SK-N-SH (cell line): Measurements from ENCODE around the gene SLC38A8. TPM values are rescaled to one million over a fixed set of nuclear protein-coding genes. Genes with fewer than 3 reads are reported as not detected.

Experiments used
- CTCF ChIA-PET: fragments of 300-600, 350-600 bp; formaldehyde crosslinking; extraction: SDS; loops from one replicate; lab custom pipeline; 2021; lab: Yijun Ruan, JAX
- POLR2A ChIA-PET: fragments of 350-600 bp; sonication (Branson Sonifier 250); formaldehyde crosslinking; extraction: SDS; loops from one replicate; lab custom pipeline; 2020; ENCODE audit warnings: antibody characterized with exemption, inconsistent platforms; lab: Yijun Ruan, JAX
- DNase-seq: peaks from one replicate; pipeline ENCODE4 v3.0.0; 2012
- H2AFZ ChIP-seq: fragments of 200-600 bp; sonication (generic); 2 replicates; pipeline ENCODE4 v1.8.1; 2016; ENCODE audit warnings: antibody characterized with exemption, mild to moderate bottlenecking, low read depth
- H3F3A ChIP-seq: fragments of 200-600 bp; sonication (generic); replicated peaks from 2 replicates; pipeline ENCODE3; 2016; ENCODE audit warnings: antibody characterized with exemption, mild to moderate bottlenecking; ENCODE audit not compliant: insufficient read depth
- H3K27ac ChIP-seq, 2 experiments: fragments of 200-500 bp in 1 of 2; fragments of 200-600 bp in 1 of 2; sonication (Bioruptor generic) in 1 of 2; sonication (generic), shearing (Covaris generic) in 1 of 2; 2 replicates each; pipeline versions ENCODE4 v1.5.1 to v1.6.1; 2014 to 2016; ENCODE audit warnings: low read depth in 2 of 2, inconsistent platforms in 1 of 2, low read length in 1 of 2, mild to moderate bottlenecking in 1 of 2, mixed read lengths in 1 of 2
- H3K27me3 ChIP-seq: fragments of 200-600 bp; sonication (generic), shearing (Covaris generic); 2 replicates; pipeline ENCODE4 v1.6.1; 2016; ENCODE audit warnings: mixed run types; ENCODE audit not compliant: insufficient read depth
- H3K36me3 ChIP-seq, 2 experiments: fragments of 200-500 bp in 1 of 2; fragments of 200-600 bp in 1 of 2; sonication (Bioruptor generic) in 1 of 2; sonication (generic) in 1 of 2; replicated peaks in 1 of 2; 2 replicates each; pipeline versions ENCODE3 to v1.5.1; 2014 to 2016; ENCODE audit warnings: low read length in 1 of 2, mild to moderate bottlenecking in 1 of 2; ENCODE audit not compliant: insufficient read depth in 2 of 2, control insufficient read depth in 1 of 2
- H3K4me1 ChIP-seq, 2 experiments: fragments of 200-500 bp in 1 of 2; fragments of 200-600 bp in 1 of 2; sonication (Bioruptor generic) in 1 of 2; sonication (generic), shearing (Covaris generic) in 1 of 2; 2 replicates each; pipeline versions ENCODE4 v1.5.1 to v1.6.1; 2014 to 2016; ENCODE audit warnings: low read depth in 1 of 2, low read length in 1 of 2, mixed run types in 1 of 2; ENCODE audit not compliant: insufficient read depth in 2 of 2, control insufficient read depth in 1 of 2
- H3K4me2 ChIP-seq: fragments of 200-600 bp; sonication (generic), shearing (Covaris generic); 2 replicates; pipeline ENCODE4 v1.6.1; 2017; ENCODE audit warnings: mixed run types
- H3K4me3 ChIP-seq, 2 experiments: fragments of 200-500 bp in 1 of 2; fragments of 200-600 bp in 1 of 2; sonication (Bioruptor generic) in 1 of 2; sonication (generic), shearing (Covaris generic) in 1 of 2; 2 replicates each; pipeline versions ENCODE4 v1.5.1 to v1.8.1; 2014 to 2016; ENCODE audit warnings: low read depth in 2 of 2, inconsistent platforms in 1 of 2, low read length in 1 of 2, mild to moderate bottlenecking in 1 of 2, mixed read lengths in 1 of 2, moderate library complexity in 1 of 2
- H3K79me2 ChIP-seq: fragments of 200-600 bp; sonication (generic); 2 replicates; pipeline ENCODE4 v1.8.1; 2017; ENCODE audit warnings: mild to moderate bottlenecking; ENCODE audit not compliant: insufficient read depth
- H3K9ac ChIP-seq: fragments of 200-600 bp; sonication (generic); 2 replicates; pipeline ENCODE4 v1.6.1; 2017; ENCODE audit warnings: mixed run types
- H3K9me2 ChIP-seq: fragments of 200-600 bp; sonication (generic); 2 replicates; pipeline ENCODE4 v1.6.1; 2017; ENCODE audit warnings: mixed run types
- H3K9me3 ChIP-seq: fragments of 200-600 bp; sonication (generic); 2 replicates; pipeline ENCODE4 v1.6.1; 2017; ENCODE audit warnings: mixed run types, mild to moderate bottlenecking, moderate library complexity
- H4K20me1 ChIP-seq: fragments of 200-600 bp; sonication (generic); 2 replicates; pipeline ENCODE4 v1.6.1; 2017; ENCODE audit warnings: mild to moderate bottlenecking, mixed run types; ENCODE audit not compliant: insufficient read depth
- ELF1 ChIP-seq: IDR thresholded peaks from 2 replicates; pipeline ENCODE4 v1.4.0; 2012
- EZH2phosphoT487 ChIP-seq: fragments of 200-600 bp; sonication (generic); IDR thresholded peaks from 2 replicates; pipeline ENCODE4 v1.6.1; 2017; ENCODE audit warnings: low read depth, mixed run types, mild to moderate bottlenecking, antibody characterized with exemption, moderate library complexity, borderline replicate concordance
- FOSL2 ChIP-seq: IDR thresholded peaks from 2 replicates; pipeline ENCODE4 v1.4.0; 2012; ENCODE audit warnings: low read depth, mild to moderate bottlenecking, moderate library complexity, borderline replicate concordance
- FOXJ3 ChIP-seq: sonication (generic); formaldehyde crosslinking; IDR thresholded peaks from 2 replicates; pipeline ENCODE4 v1.5.1; 2020; ENCODE audit warnings: mild to moderate bottlenecking, missing genetic modification reagents
- GABPA ChIP-seq: IDR thresholded peaks from 2 replicates; pipeline ENCODE4 v1.4.0; 2012; ENCODE audit warnings: low read depth, mild to moderate bottlenecking
- JUND ChIP-seq: IDR thresholded peaks from 2 replicates; pipeline ENCODE4 v1.4.0; 2012
- MXI1 ChIP-seq: IDR thresholded peaks from 2 replicates; pipeline ENCODE4 v1.6.1; 2012; ENCODE audit warnings: mild to moderate bottlenecking, low read depth, low read length, improper control_type of control experiment
- NRF1 ChIP-seq: IDR thresholded peaks from 2 replicates; pipeline ENCODE4 v1.6.1; 2012; ENCODE audit warnings: low read depth, mild to moderate bottlenecking, low read length
- RCOR1 ChIP-seq: fragments of 150-350 bp; IDR thresholded peaks from 2 replicates; pipeline ENCODE4 v1.6.1; 2017; ENCODE audit warnings: antibody characterized with exemption, low read length
- SIN3A ChIP-seq: IDR thresholded peaks from 2 replicates; pipeline ENCODE4 v1.6.1; 2012; ENCODE audit warnings: low read depth, mild to moderate bottlenecking, low read length, moderate library complexity, borderline replicate concordance
- SMC3 ChIP-seq: IDR thresholded peaks from 2 replicates; pipeline ENCODE4 v1.6.1; 2012; ENCODE audit warnings: low read depth, low read length, improper control_type of control experiment
- TCF12 ChIP-seq: IDR thresholded peaks from 2 replicates; pipeline ENCODE4 v1.4.0; 2012
- ZBTB33 ChIP-seq: IDR thresholded peaks from 2 replicates; pipeline ENCODE4 v1.4.0; 2012; ENCODE audit warnings: low read depth, borderline replicate concordance
- WGBS: methylation state at CpG from one replicate; pipeline ENCODE4 v1.1.6; 2017; ENCODE audit warnings: low lambda C conversion rate; 5-methylcytosine and 5-hydroxymethylcytosine counted together
- polyA plus RNA-seq, 3 experiments: library from polyadenylated mRNA; depleted of rRNA; stranded (reverse); fragments of >200 nt; gene quantifications; 2 replicates each; pipeline ENCODE4 v1.2.3, GENCODE V29; 2012
- TF ChIP-seq, protein P1 (sequence below): IDR thresholded peaks from 2 replicates; pipeline ENCODE4 v1.4.0; 2012; ENCODE audit warnings: low read depth, borderline replicate concordance

SLC38A8 gene
- polyA plus RNA-seq, 1 of the 3 experiments (the other 2 are of a cell fraction), result not detected

DNA sequence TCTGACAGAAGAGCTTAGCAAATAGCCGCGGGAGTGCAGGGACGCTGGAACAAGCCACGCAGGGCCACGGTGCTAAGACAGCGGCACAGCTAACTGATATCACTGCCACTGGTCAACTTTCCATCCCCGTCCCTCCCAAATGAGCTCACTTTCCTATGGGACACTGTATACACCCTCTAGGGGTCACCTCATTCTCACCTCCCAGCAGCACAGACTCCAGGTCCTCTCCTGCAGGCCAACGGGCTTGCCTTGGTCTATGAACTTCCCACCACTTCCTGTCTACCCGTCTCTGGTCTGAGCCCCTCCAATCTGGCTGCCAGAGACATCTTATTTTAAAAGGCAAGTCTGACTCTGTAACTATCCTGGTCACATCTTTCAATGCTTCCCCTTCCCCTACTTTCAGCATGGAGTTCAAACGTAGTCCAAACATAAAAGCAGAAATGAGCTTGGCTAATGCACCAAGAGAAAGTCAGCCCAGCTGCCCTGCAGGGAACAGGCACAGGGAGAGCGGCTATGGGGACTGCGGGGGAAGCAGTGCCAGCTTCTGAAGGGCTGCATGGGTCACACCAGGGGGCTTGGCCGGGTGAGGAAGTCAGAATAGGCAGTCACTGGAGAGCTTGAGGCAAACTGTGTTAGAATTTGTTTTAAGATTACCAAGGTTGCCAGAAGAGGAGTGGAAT is 26.3 kb upstream of the SLC38A8 start:
- no peak overlapping the region for H3K4me3 ChIP-seq
- H3K9ac ChIP-seq, result no peak overlapping the region
- H3K9me2 ChIP-seq, result no peaks in the 10 kb centered on the region
- H3K27ac ChIP-seq, result no peak overlapping the region
- H3F3A ChIP-seq, result peaks cover 16% of the 10 kb centered on the region
- H3K9me3 ChIP-seq, result no peaks in the 10 kb centered on the region
- 92% methylated on average over 12 of the region's 13 CpGs for WGBS
- DNase-seq, result no peak
- H3K27me3 ChIP-seq, result no peaks in the 10 kb centered on the region
- ChIA-PET POLR2A (no interaction called here), CTCF (interaction anchor here (0.9 to 21.4 kb wide), 6 partner anchors 10 to 142 kb away, joined by 3 to 470 read pairs (median 8); partner anchors contain the start of gene OSGIN1)
- TF ChIP-seq TCF12, result no peak
- TF ChIP-seq RCOR1, result no peak
- TF ChIP-seq, protein P1, sequence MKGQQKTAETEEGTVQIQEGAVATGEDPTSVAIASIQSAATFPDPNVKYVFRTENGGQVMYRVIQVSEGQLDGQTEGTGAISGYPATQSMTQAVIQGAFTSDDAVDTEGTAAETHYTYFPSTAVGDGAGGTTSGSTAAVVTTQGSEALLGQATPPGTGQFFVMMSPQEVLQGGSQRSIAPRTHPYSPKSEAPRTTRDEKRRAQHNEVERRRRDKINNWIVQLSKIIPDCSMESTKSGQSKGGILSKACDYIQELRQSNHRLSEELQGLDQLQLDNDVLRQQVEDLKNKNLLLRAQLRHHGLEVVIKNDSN, result no peak
- no peak for TF ChIP-seq ZBTB33
- no peak overlapping the region for H2AFZ ChIP-seq
- H3K79me2 ChIP-seq, result no peaks in the 10 kb centered on the region
- no peaks in the 10 kb centered on the region for H4K20me1 ChIP-seq
- H3K4me1 ChIP-seq, result peaks cover 0 to 5% of the 10 kb centered on the region in 2 experiments; a peak in 1 of 4 replicates
- H3K36me3 ChIP-seq, result peaks cover 58 to 72% of the 10 kb centered on the region in 2 experiments
- H3K4me2 ChIP-seq, result no peak overlapping the region

GRCh38 chr16:84068041-84068440 is 25.4 kb upstream of the SLC38A8 start:
- DNase-seq, result no peak
- no peaks in the 10 kb centered on the region for H3K79me2 ChIP-seq
- WGBS, result 96% methylated on average over 8 of the region's 8 CpGs
- H3K9ac ChIP-seq, result no peak overlapping the region
- no peak for TF ChIP-seq SMC3
- TF ChIP-seq FOXJ3 (CRISPR knock-in tag), result no peak
- TF ChIP-seq GABPA, result no peak
- H3K4me1 ChIP-seq, result peaks cover 5% of the 10 kb centered on the region in 2 experiments; a peak in 2 of 4 replicates
- no peak overlapping the region for H3K4me2 ChIP-seq
- POLR2A ChIA-PET, result no interaction called here
- H3K36me3 ChIP-seq, result peaks cover 57 to 78% of the 10 kb centered on the region in 2 experiments
- no peak overlapping the region for H2AFZ ChIP-seq
- no peaks in the 10 kb centered on the region for H4K20me1 ChIP-seq
- no peak overlapping the region for H3K4me3 ChIP-seq
- H3K27ac ChIP-seq, result no peak overlapping the region
- H3K9me2 ChIP-seq, result no peaks in the 10 kb centered on the region
- CTCF ChIA-PET, result interaction anchor here (1.0 to 21.4 kb wide), 4 partner anchors 15 to 142 kb away, joined by 3 to 470 read pairs (median 86); partner anchors contain the start of gene OSGIN1
- no peaks in the 10 kb centered on the region for H3K9me3 ChIP-seq
- H3K27me3 ChIP-seq, result no peaks in the 10 kb centered on the region
- peaks cover 16% of the 10 kb centered on the region for H3F3A ChIP-seq

- H3K79me2 ChIP-seq, result no peaks in the 10 kb centered on the region
- no peaks in the 10 kb centered on the region for H3K9me2 ChIP-seq
- H3K9me3 ChIP-seq, result no peaks in the 10 kb centered on the region
- H3F3A ChIP-seq, result peaks cover 16% of the 10 kb centered on the region
- H3K4me1 ChIP-seq, result peaks cover 5 to 6% of the 10 kb centered on the region in 2 experiments; a peak in 2 of 4 replicates
- no peak overlapping the region for H3K4me3 ChIP-seq
- H3K36me3 ChIP-seq, result peaks cover 55 to 81% of the 10 kb centered on the region in 2 experiments
- H4K20me1 ChIP-seq, result no peaks in the 10 kb centered on the region
- CTCF ChIA-PET, result interaction anchor here (2.7 to 21.4 kb wide), 4 partner anchors 16 to 141 kb away, joined by 10 to 470 read pairs (median 94); partner anchors contain the start of genes OSGIN1 and SLC38A8
- DNase-seq, result no peak
- H3K9ac ChIP-seq, result no peak overlapping the region
- WGBS, result 90% methylated on average over 9 of the region's 9 CpGs
- no peak overlapping the region for H2AFZ ChIP-seq
- no peaks in the 10 kb centered on the region for H3K27me3 ChIP-seq
- no peak overlapping the region for H3K27ac ChIP-seq
- POLR2A ChIA-PET, result no interaction called here
- no peak overlapping the region for H3K4me2 ChIP-seq
- no peak for TF ChIP-seq ZBTB33
- TF ChIP-seq MXI1, result no peak
- no peak for TF ChIP-seq EZH2phosphoT487
- no peak for TF ChIP-seq SIN3A
- TF ChIP-seq FOSL2, result no peak
- TF ChIP-seq ELF1, result no peak
- TF ChIP-seq JUND, result no peak
- TF ChIP-seq SMC3, result no peak
- no peak for TF ChIP-seq NRF1
Measured at GRCh38 chr16:84067640-84068039, 25.0 kb upstream of the SLC38A8 start.
